ENCODE data around the gene NEGR1.

The NEGR1 gene

GRCh38 chr1:71630073-71630472, 652.3 kb downstream of the NEGR1 start:
- no peak for DNase-seq (ENCODE audit: extremely low read depth, low read depth)
- TF ChIP-seq, protein P1, sequence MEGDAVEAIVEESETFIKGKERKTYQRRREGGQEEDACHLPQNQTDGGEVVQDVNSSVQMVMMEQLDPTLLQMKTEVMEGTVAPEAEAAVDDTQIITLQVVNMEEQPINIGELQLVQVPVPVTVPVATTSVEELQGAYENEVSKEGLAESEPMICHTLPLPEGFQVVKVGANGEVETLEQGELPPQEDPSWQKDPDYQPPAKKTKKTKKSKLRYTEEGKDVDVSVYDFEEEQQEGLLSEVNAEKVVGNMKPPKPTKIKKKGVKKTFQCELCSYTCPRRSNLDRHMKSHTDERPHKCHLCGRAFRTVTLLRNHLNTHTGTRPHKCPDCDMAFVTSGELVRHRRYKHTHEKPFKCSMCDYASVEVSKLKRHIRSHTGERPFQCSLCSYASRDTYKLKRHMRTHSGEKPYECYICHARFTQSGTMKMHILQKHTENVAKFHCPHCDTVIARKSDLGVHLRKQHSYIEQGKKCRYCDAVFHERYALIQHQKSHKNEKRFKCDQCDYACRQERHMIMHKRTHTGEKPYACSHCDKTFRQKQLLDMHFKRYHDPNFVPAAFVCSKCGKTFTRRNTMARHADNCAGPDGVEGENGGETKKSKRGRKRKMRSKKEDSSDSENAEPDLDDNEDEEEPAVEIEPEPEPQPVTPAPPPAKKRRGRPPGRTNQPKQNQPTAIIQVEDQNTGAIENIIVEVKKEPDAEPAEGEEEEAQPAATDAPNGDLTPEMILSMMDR (IDR thresholded peaks at IDR 0.05; ENCODE audit: low read depth, low read length): no peak

- no peak for DNase-seq (ENCODE audit: extremely low read depth, low read depth)
- TF ChIP-seq, protein P1 (IDR thresholded peaks at IDR 0.05; ENCODE audit: low read depth, low read length): no peak
Measured at GRCh38 chr1:71625004-71625403, 657.3 kb downstream of the NEGR1 start.

- no peak for DNase-seq (ENCODE audit: extremely low read depth, low read depth)
- TF ChIP-seq, protein P1 (IDR thresholded peaks at IDR 0.05; ENCODE audit: low read depth, low read length): no peak
Measured at GRCh38 chr1:71623888-71624287, 658.5 kb downstream of the NEGR1 start.

DNA sequence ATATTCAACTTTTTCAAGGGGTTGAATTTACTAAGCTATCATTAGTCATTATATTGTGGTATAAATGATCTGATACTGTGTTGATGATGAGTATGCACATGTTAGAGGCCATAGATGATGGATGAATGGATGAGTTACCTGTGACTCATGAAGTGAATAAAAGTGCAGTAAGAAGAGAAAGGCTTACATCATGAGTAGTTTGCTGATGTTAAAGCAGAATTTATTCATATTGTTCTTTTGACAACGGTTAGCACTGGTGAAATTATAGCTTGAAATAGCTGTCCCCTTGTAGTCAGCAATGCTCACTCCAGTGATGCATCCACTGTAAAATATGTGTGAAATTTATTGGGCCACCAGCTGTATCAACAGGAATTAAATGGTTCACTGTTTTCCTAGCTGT, 660.6 kb downstream of the NEGR1 start:
- TF ChIP-seq, protein P1 (IDR thresholded peaks at IDR 0.05; ENCODE audit: low read depth, low read length): no peak
- no peak for DNase-seq (ENCODE audit: extremely low read depth, low read depth)

DNA sequence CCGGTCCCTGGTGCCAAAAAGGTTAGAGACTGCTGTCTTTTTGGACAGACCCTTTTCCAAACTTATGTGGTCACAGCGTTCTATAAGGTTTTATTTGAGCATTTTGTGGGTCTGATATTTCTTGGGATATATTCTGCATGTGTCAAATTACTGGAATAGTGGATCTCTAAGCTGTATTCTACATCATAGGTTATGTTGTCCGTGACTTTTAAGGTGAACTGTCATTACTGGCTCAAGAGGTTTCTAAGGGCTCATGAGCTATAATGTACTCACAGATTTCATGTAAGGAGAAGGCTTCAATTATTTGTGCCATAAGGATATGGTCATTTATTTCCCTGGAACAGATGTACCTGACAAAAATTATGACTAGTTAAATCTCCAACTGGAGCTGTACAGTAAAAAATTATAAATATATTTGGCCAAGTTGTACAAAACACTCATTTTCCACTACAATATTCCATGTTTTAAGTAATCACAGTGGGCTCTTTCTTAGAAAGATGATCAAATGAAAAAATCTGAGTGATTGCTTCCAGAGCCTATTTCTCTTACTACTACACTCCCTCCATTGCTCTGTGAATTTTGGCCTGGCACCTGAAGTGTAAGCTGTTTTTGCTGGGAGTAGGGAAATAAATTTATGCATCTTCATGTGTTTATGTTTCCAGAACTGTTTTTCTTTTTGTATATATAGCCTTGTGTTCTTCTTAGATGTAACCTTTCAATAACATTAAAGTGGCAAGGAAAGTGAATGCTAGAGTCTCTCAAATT, 663.4 kb downstream of the NEGR1 start:
- TF ChIP-seq, protein P1 (IDR thresholded peaks at IDR 0.05; ENCODE audit: low read depth, low read length): no peak

GRCh38 chr1:71618191-71618590, 664.1 kb downstream of the NEGR1 start:
- TF ChIP-seq, protein P1 (IDR thresholded peaks at IDR 0.05; ENCODE audit: low read depth, low read length): no peak
- DNase-seq (ENCODE audit: extremely low read depth, low read depth): no peak

More for the DNA sequence above, 663.4 kb downstream of the NEGR1 start:
- no peak for DNase-seq (ENCODE audit: extremely low read depth, low read depth)

- no peak for DNase-seq (ENCODE audit: extremely low read depth, low read depth)
- TF ChIP-seq, protein P1 (IDR thresholded peaks at IDR 0.05; ENCODE audit: low read depth, low read length): no peak
Measured at GRCh38 chr1:71610476-71610875, 671.9 kb downstream of the NEGR1 start.
